SH-SY5Y (cell line): ENCODE measurements around the gene SPACA7.

Experiments used
- GATA2 ChIP-seq: IDR thresholded peaks from 2 replicates; pipeline ENCODE4 v1.6.1; 2011; ENCODE audit warnings: mild to moderate bottlenecking, low read depth, low read length
- GATA3 ChIP-seq: IDR thresholded peaks from 2 replicates; pipeline ENCODE4 v1.6.1; 2011; ENCODE audit warnings: low read depth, mild to moderate bottlenecking, low read length, moderate library complexity

DNA sequence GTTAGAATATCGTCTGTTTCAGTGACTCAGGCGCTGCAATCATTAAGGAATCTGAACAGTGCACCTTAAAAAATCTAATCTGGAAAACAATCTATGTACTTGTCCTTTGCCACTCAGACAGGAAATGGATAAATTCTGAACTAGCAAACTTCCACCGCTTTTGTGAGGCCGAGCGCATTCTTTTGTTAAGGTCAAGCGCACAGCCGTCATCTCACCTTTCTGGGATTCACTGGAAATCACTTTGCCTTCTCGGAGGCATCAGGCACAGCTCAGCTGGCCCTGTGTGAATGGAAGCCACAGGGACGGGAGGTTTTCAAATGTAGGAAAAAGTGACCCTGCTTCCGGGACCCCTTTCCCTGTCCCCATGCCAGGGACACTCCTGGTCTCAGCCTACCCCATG, 28.2 kb upstream of the SPACA7 start:
- TF ChIP-seq GATA2 (no peak), GATA3 (no peak)
